Measurements from ENCODE around the gene PET100. TPM values are rescaled to one million over a fixed set of nuclear protein-coding genes. Genes with fewer than 3 reads are reported as not detected.

PET100 gene, protein sequence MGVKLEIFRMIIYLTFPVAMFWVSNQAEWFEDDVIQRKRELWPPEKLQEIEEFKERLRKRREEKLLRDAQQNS
- total RNA-seq = 12.7 and 24.7 TPM in 2 replicates

DNA sequence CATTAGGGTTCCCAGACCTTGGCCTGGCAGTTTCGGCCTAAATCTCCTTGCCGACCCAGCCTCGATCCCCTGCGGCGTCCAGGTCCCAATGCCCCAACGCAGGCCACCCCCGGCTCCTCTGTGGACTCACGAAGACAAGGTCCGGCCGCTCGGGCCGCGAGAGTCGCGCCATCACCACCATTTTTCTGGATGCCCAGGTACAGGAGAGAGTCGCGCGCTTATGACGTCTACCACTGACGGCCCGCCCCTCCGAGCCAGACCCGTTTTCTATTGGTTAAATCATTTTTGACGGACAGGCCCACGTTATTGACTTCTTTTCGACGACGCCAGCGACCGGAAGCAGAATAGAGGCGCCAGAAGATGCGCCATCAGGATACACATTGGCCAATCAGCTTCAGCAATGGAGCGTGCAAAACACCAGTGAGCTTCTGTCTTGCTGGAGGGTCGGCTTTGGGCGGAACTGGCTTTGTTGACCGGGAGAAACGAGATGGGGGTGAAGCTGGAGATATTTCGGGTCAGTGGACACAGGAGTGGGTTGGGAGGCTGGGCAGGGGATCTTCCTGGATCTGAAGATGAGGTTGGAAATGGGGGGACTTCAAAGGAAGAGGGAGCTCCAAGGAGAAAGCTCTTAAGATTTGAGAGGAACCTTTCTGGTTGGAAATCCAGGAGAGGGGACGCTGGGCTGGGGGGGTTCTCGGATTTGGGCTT is at the start of gene PET100, which contains the start of gene XAB2:
Gene PET100, plus strand, starts transcription at position 447 of the 708 bp plus-strand sequence. Its CDS starts 41 bp downstream, at position 488.
Gene XAB2, minus strand, starts transcription at position 199 of the 708 bp plus-strand sequence. Its CDS starts 18 bp downstream, at position 181.
- DNase-seq = peak; percentile 99

DNA sequence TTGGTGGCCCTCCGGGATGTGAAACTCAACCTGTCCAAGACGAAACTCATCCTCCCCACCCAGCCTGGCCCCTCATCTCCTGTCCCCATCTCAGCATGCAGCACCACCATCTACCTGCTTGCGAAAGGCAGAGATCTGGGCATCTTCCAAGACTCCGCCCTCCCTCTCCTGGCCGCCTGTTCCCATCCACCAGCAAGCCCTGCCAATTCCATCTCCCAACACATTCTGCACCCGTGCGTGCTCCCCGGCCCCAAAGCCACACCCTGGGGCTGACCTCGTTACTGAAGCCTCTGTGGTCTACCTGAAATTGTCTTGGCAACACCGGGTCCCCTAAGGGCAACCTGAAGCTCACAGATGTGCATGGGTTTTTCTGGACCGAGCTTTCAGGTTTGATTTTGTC is 47.1 kb upstream of the PET100 start:
- DNase-seq = no peak

DNA sequence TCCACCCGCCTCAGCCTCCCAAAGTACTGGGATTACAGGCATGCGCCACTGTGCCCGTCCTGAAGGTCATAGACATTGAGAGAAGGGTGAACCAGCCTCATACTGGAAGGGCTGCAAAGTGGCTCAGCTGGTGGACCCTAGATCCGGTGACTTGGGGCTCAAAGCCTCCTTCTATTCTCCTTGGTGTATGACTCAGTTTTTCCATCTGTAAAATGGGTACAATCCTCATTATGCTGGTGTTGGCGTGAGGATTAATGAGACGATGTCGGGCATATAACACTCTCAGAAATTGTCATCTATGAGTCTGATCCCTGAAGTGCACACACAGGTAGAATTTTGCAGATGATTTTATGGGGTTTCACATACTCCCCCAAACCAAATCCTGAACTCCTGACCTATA is 39.8 kb upstream of the PET100 start:
- DNase-seq = no peak

DNA sequence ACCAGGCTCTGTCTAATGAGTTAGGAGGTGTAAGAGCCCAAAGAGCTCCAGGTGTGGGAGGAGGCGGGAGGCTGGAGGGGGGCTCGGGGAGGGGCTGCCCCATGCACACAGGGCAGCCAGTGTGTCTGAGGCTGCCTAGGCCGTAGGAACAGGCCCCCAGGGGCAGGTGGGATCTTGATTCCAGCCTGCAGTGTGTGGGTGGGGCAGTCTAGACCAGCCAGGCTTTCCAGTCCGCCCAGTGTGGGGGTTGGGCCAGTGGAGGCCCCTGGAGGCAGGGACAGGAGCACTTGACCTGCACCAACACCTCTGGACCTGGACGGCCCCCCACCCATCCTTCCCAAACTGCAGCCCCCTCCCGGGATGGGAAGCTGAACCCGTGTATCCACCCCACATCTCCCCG is 39.3 kb upstream of the PET100 start:
- DNase-seq = no peak

DNA sequence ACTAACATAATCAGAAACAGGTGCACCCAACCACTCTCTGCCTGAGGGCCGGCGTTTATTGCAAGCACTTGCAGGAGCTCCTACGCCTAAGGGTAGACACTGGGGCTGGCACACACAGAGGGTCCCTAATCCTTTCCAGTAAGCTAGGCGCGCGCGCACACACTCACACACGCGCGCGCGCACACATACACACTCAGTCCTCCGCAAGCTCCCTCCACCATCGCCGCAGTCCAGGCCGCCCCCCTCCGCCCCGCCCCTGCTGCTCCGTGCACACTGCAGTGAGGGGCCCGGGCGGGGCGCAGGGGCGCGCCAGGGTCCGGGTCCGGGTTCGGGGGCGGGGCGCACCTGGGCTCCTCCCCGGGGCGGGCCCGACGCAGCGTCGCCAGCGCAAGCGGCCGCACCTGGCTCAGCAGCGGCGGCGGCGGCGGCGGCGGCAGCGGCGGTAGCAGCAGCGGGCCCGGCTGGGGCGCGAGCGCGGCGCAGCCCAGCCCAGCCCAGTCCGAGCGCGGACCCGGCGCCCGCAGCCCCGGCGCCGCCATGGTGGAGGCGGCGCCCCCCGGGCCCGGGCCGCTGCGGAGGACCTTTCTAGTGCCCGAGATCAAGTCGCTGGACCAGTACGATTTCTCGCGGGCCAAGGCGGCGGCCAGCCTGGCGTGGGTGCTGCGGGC is 34.0 kb upstream of the PET100 start, which contains the start of gene CAMSAP3:
Gene CAMSAP3, plus strand, starts transcription at position 398 of the 668 bp plus-strand sequence. Its CDS starts 140 bp downstream, at position 538.
- DNase-seq = no peak

DNA sequence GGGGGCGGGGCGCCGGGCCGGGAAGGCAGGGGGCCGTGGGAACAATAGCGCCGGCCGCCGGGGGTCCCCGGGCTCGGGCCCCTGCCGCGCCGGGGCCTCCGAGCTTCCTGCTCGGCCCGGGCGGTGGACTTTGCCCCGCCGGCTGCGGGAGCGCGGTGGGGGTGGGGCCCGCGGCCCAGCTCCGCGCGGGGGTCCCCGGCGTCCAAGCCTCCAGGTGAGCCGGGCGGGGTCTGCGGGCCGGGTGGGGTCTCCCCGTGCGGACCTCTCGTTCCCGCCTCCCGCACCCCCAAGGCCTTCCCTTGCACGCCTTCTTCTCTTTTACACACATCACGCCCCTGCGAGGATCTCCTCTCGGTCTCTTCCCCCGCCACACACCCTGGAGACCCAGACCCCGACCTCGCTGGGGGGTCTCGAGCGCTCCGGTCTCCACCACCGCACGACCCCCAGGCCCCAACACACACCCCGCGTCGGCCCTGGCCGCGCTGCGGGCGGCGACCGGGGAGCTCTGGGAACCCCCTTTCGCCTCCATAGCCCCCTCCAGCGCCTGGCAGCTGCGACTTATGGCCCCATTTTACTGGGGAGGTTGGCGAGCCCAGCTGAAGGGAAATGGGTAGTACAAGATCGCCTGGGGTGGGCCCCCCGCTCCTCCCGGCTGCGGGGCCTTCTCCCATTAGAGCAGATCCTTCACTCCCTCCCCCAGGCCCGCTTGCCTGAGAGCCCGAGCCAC is 33.2 kb upstream of the PET100 start:
- DNase-seq = no peak

DNA sequence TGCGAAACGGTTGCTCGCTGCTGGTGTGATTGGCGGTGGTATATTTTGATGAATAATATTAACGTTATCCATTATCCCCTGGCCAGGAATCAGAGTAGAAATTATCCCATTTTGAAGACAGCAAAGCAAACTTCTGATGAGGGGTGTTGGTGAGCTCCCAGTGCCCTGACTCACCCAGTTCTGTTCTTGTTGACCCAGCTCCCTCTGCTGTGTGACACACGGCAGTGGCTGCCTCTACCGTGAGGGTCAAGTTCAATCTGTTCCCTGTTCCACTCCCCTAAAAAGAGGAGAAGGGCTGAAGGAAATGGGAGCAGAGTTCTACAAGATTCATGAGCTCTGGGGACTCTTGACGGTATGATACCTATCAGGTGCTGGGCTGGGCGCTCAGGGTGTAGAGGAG is 31.9 kb upstream of the PET100 start:
- DNase-seq = no peak

DNA sequence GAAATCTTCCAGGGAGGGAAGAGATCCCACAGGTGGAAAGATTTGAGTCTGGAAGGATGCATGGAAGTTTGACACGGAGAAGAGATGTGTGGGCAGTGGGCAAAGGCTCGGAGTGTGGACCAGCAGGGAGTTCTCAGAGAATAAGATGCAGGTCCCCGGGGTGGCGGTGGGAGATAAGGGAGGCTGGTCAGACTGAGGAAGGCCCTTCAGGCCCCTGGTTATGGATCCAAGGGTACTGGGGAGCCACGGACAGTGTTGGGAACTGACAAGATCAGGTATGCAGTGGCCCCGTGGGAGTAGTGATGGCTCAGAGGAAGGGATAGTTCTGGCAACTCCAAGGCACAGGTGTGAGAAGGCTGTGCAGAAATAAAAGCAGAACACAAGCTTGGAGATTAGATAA is 31.4 kb upstream of the PET100 start:
- no peak for DNase-seq

DNA sequence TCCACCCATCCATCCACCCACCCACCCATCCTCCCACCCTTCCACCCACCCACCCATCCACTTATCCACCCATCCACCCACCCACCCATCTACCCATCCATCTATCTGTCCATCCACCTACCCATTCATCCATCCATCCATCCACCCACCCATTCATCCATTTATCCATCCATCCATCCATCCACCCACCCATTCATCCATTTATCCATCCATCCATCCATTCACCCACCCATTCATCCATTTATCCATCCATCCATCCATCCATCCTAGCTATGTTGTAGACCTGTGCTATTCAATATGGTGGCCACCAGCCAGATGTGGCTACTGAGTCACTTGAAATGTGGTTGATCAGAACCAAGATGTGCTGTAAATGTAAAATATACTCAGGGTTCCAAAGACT is 28.9 kb upstream of the PET100 start:
- no peak for DNase-seq

DNA sequence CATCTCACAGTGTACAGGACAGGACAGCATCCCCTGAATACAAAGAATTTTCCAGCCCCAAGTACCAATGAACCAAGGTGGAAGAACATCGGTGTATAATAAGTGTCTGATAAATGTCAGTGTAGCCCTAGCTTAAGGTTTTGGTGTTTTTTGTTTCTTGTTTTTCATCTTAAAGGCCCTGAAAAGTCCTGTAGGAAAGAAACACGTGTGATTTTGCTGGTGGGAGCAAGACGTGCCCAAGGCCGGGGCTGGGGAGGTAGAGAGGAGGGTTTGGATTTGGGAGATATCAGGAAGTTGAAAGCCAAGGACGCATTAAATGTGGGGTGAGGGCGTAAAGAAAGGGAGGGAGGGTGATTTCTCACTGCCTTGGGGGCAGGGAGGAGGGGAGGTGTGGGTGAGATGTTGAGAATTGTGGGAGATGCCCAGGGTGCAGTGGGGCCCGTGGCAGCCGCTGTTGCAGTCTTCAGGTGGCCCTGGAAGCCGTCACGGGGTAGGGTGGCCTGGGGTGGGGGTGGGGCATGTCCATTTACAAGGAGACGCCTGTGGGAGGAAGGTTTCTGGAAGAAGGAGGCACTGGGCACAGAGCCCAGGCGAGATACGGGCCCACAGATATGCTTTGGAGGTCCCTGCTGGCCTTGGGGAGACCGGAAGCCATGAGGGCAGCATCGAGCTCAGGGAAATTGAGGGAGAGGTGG is 27.2 kb upstream of the PET100 start:
- no peak for DNase-seq

DNA sequence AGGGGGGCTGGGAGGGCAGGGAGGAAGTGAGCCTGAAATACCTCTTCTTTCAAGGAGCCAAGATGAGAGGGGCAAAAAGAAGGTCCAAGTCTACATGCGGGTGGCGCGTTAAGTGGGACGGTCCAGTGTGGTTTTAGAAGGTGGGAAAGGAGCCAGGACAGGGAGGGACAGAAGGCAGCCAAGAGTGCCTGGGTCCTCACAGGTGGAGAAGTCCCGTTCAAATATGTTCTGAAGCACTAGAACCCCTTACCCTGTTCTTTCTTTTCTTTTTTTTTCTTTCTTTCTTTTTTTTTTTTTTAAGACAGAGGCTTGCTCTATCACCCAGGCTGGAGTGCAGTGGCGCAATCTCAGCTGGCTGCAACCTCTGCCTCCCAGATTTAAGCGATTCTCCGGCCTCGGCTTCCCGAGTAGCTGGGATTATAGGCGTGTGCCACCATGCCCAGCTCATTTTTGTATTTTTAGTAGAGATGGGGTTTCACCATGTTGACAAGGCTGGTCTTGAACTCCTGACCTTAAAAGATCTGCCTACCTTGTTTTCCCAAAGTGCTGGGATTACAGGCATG is 26.6 kb upstream of the PET100 start:
- DNase-seq = no peak

DNA sequence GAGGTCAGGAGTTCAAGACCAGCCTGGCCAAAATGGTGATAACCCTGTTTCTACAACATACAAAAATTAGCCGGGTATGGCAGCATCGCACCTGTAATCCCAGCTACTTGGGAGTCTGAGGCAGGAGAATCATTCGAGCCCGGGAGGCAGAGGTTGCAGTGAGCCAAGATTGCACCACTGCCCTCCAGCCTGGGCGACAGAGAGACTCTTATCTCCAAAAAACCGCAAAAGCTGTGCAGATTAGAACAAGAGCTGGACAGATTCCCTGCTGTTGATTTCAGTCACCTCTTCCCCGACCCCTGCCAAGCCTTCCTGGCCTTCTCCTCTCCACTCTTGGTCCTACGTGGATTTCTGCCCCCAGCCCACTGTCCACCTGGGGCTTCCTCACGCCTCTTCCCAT is 25.7 kb upstream of the PET100 start:
- no peak for DNase-seq

DNA sequence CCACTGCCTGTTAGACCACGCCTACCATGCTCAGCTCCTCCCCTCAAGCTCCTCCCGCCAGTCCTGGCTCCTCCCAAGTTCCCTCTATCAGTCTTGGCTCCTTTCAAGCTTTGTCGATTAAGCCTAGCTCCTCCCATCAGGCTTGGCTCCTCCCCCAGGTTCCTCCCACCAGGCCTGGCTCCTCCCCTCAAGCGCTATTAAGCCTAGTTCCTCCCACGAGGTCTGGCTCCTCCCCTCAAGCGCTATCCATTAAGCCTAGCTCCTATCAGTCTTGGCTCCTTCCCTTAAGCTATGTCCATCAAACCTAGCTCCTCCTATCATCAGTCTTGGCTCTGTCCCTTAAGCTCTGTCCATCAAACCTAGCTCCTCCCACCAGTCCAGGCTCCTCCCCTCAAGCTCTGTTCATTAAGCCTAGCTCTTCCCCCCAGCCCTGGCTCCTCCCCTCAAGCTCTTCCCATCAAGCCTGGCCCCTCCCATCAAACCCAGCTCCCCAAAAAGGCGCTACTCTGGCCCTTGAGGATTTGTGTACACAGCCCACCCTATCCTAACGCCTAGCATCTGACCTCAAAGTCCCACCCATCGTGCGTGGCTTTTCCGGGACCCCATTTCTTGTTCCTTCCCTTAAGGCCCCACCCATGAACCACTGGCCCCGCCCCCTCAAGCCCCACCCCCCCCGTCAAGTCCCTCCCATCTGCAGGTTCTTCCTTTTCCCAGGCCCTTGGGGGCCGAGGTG is 23.9 kb upstream of the PET100 start:
- DNase-seq = peak; percentile 43

DNA sequence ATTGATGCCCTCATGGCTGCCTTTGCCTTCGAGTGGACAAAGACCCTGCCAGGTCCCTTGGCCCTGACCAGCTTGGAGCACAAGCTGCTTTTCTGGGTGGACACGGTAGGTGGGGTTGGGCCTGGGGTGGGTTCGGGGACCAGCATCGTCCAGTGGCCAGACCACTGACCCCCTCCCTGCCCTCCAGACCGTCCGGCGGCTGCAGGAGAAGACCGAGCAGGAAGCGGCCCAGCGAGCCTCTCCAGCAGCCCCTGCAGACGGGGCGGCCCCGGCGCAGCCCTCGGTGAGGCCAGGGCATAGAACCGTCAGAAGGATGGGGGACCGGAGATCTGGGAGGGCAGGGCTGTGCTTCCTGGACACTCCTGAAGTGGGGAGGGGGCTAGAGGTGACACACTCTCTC is 23.3 kb upstream of the PET100 start:
- no peak for DNase-seq

DNA sequence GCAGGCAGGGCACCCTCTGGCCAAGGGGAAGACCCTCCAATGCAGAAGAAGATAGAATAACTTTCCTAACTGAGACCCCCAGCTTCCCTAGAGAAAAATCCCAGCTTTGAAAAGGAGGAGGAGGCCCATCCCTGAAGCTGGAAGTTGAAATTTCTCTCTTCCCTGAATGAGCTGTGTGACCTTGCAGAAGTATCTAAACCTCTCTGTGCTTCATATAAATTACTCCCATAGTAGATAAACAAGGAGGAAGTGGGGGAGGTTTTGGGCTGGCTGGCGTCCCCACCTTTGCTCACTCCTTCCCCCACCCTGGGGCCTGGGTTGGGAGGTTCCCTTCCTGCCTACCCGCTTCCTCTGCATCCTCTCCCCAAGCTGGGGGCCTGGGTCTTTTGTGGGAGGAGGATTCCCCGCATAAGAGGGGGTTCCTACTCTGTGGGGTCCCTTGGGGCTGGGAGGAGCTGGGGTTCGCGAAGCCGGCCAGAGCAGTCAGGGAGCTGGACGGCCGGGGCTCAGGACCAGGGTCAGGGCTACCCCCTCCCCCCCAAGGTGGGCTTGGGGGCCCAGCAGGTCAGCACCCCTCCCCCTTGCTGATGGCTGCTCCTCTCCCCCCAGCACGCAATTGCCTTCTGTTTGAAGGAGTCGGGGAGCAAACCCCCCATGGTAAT is 22.2 kb upstream of the PET100 start:
- no peak for DNase-seq

DNA sequence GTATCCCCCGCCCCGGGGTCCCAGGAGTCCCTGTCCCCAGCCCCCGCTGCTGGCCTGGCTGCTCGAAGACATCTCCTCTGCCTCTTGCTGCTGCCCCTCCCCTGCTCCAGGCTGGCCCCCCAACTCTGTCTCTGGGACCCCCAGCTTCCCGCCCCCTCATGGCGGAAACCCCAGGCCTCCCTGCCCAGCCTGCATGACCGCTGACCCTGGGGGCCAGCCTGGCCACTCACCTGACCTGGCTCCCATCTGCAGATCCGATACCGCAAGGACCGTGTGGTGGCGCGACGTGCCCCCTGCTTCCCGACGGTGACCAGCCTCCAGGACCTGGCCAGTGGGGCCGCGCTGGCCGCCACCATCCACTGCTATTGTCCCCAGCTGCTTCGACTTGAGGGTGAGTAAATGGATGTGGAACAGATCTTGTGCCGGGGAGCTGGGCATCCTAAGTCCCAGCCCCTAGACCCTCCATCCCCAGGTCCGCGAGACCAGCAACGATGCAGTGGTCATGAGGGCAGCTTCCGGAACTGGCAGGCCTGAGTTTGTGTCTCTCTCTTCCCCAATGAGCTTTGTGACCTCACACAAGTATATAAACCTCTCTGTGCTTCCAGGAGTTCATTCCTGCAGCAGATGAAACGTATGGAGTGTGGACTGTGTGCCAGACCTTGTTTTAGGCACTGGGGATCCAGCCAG is 21.6 kb upstream of the PET100 start:
- no peak for DNase-seq

DNA sequence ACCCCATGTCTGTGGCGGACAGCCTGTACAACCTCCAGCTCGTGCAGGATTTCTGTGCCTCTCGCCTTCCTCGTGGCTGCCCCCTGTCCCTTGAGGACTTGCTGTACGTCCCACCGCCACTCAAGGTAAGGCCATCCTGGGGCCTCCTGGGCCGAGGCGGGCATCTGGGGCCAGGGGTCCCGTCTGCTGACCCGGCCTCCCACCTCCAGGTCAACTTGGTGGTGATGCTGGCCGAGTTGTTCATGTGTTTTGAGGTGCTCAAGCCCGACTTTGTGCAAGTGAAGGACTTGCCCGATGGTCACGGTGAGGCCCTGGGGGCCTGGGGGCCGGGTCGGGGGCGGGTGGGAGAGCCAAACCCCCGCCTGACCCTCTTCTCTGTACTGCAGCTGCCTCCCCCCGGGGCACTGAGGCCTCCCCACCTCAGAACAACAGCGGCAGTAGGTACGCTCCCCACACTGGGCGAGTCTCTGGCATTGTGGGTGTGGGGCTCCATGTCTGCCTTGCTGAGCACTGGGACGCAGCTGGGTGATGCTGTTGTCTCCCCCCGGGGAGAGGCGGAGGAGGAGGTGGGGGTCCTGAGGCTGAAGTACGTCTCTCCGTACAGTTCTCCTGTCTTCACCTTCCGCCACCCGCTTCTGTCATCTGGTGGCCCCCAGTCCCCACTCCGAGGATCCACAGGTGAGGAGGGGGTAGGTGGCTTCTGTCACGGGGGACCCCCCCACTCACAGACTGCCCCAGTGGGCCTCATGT is 18.9 kb upstream of the PET100 start:
- DNase-seq = no peak

DNA sequence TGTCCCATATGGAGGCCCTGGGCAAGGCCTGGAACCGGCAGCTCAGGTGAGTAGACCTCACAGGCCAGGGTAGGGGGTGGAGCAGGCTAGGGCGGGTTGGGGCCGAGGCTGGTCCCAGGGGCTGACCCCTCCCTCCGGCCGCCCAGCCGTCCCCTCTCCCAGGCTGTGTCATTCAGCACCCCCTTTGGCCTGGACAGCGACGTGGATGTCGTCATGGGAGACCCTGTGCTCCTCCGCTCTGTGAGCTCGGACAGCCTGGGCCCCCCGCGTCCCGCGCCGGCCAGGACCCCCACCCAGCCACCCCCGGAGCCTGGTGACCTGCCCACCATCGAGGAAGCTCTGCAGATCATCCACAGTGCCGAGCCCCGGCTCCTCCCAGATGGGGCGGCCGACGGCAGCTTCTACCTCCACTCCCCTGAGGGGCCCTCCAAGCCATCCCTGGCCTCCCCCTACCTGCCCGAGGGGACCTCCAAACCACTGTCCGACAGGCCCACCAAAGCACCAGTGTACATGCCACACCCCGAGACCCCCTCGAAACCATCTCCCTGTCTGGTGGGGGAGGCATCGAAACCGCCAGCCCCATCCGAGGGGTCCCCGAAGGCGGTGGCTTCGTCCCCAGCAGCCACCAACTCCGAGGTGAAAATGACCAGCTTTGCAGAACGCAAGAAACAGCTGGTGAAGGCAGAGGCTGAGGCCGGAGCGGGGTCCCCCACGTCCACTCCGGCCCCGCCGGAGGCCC is 17.9 kb upstream of the PET100 start:
- no peak for DNase-seq
